GM08714 (cell line): Measurements from ENCODE around the gene ELMO1.

Experiments
- H3K4me3 ChIP-seq: fragments of 200-500 bp; sonication (Bioruptor generic); 2 replicates; pipeline ENCODE4 v1.5.1; 2014; ENCODE audit warnings: mild to moderate bottlenecking, low read length, inconsistent platforms
- ZNF274 ChIP-seq: IDR thresholded peaks from 2 replicates; pipeline ENCODE4 v1.6.1; 2012; ENCODE audit warnings: mild to moderate bottlenecking, low read depth, low read length

ELMO1 gene

DNA sequence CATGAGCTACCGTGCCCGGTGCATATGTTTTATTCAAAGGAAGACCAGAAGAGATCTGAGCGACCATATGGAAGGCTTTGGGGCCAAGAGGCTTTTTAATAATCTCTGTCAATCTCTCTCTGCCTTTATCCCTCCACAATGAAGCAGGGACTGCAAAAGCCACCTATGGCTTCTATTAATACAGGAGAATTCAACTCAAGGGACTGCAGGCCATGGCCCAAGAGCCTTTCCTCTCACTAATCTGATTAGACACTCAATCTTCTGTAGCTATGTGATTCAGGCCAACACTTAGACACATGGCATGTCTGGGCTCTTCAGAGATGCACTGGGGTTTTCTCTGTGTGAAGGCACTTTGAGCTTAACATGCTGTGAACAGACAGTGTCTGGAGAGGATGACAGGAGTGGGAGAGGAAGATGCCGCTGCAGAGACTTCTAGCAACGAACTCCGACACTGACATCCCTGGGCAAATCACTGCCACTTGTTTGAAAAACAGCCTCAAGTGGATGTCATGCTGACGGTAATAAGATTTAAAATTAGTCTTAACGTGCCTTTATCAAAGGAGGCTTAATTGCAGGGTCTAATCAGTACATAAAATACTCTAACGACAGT, 609.9 kb downstream of the ELMO1 start:
- H3K4me3 ChIP-seq, result no peak overlapping the region
- TF ChIP-seq ZNF274, result no peak

DNA sequence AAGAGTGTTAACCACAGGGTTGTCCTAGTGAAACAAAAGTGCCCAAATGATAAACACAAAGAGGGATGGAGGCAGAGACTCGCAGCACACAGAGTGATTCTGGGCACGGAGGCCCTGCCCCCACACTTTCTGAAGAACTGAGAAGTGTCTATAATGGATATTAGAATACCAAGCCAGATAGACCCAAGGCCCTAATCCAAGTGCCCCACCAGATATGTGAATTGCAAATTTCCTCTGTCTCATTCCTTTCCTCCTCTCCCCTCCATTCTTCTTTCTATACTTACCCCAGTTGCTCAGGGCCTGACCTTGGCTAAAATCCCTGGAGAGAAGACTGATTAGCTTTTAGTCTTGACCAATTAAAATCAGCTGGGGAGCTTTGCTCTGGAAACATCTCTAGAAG, 617.6 kb downstream of the ELMO1 start:
- no peak for TF ChIP-seq ZNF274
- H3K4me3 ChIP-seq, result no peak overlapping the region

GRCh38 chr7:36827726-36828703, 620.6 kb downstream of the ELMO1 start:
- TF ChIP-seq ZNF274, result no peak
- H3K4me3 ChIP-seq, result no peak overlapping the region

DNA sequence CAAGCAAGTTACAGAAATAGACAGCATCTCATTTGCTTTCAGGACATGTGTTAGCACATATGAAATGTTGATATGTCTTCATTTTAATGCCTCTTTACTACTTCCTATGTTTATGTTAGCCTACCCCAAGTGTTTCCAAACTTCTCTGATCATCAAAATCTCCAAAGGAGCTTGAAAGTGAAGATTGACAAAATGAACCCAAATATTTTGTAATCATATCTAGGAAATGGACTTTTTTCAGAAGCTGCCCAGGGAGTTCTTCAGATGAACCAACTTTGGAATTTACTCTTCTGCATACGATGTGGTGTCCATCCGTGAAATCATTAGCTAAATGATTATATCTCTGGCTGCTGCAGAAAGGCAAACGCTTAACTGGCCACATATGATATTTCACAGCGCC, 623.2 kb downstream of the ELMO1 start:
- no peak overlapping the region for H3K4me3 ChIP-seq
- no peak for TF ChIP-seq ZNF274

GRCh38 chr7:36823353-36823752, 625.3 kb downstream of the ELMO1 start:
- TF ChIP-seq ZNF274, result no peak

DNA sequence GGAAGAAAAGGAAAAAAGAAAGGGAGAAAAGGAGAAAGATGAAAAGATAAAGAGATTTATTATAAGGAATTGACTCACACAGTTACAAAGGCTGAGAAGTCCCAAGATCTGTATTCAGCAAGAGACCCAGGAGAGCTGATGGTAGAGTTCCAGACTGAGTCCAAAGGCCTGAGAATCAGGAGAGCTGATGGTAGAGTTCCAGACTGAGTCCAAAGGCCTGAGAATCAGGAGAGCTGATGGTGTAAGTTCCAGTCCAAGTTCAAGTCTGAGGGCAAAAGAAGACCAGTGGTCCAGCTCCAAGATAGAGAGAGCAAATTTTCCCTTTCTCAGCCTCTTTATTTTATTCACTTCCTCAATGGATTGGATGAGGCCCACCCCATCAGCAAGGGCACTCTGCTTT, 627.0 kb downstream of the ELMO1 start:
- no peak for TF ChIP-seq ZNF274

More at GRCh38 chr7:36823353-36823752, 625.3 kb downstream of the ELMO1 start:
- H3K4me3 ChIP-seq, result no peak overlapping the region

GRCh38 chr7:36820527-36821170, 628.0 kb downstream of the ELMO1 start:
- no peak for TF ChIP-seq ZNF274
- H3K4me3 ChIP-seq, result no peak overlapping the region

More for the DNA sequence above, 627.0 kb downstream of the ELMO1 start:
- no peak overlapping the region for H3K4me3 ChIP-seq

- TF ChIP-seq ZNF274, result no peak
- H3K4me3 ChIP-seq, result no peak overlapping the region
Measured at GRCh38 chr7:36819639-36820038, 629.0 kb downstream of the ELMO1 start.

GRCh38 chr7:36814311-36814710, 634.4 kb downstream of the ELMO1 start:
- H3K4me3 ChIP-seq, result no peak overlapping the region
- no peak for TF ChIP-seq ZNF274

DNA sequence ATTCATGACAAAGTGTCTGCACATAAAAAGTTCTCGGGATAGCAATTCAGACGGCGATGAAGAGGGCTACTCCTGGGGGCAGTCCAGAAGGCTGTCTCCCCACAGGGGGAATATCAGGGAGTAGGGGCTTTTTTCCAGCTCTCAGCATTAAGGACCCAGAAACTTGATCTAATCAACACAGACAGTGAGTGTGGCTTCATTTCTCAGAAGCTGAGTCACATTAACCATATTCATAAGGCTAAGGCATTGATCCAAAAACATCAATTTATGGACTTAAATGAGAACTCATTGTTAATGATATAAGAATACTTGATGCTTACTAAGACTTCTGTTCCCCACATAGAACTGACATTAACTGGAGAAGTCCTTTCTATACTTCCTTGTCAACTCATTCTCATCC, 636.9 kb downstream of the ELMO1 start:
- TF ChIP-seq ZNF274, result no peak
- H3K4me3 ChIP-seq, result no peak overlapping the region

DNA sequence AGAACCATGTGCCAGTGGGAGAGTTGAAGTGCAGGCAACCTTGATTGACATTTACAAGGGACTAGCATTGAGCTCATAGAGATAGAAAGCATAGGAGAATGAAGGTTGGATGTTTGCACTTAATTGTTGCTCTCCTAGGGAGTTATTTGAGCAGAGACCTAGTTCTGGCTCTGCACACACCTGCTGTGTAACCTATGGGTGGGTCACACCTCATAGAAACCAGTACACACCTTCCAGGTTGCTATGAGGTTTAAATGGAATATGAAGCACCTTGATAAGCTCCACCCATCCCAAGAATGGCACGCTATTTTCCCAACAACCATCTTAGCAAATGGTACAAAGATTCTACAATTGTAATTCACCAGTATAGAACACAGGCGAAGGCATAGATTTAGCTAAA, 638.2 kb downstream of the ELMO1 start:
- TF ChIP-seq ZNF274, result no peak
- no peak overlapping the region for H3K4me3 ChIP-seq

DNA sequence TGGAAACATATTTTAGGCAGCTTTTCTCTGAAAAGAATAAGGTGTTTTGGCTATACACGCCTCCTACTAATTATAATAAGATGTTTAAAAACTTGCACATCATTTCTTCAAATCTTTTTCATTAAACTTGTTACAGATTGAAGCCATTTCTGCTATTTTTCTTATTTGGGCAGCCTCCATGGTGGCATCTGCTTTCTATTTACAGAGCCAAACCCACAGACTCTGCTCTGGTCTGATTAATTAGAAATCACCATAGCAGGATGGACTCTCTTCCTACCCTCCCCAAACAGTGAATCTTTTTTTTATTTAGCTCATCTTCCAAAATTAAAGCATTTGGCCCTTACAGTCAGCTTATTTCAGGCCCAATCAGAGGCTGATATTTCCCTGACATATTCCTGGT, 638.6 kb downstream of the ELMO1 start:
- no peak overlapping the region for H3K4me3 ChIP-seq
- no peak for TF ChIP-seq ZNF274

GRCh38 chr7:36809510-36809909, 639.2 kb downstream of the ELMO1 start:
- no peak overlapping the region for H3K4me3 ChIP-seq
- no peak for TF ChIP-seq ZNF274

- TF ChIP-seq ZNF274, result no peak
- no peak overlapping the region for H3K4me3 ChIP-seq
Measured at GRCh38 chr7:36809086-36809485, 639.6 kb downstream of the ELMO1 start.

DNA sequence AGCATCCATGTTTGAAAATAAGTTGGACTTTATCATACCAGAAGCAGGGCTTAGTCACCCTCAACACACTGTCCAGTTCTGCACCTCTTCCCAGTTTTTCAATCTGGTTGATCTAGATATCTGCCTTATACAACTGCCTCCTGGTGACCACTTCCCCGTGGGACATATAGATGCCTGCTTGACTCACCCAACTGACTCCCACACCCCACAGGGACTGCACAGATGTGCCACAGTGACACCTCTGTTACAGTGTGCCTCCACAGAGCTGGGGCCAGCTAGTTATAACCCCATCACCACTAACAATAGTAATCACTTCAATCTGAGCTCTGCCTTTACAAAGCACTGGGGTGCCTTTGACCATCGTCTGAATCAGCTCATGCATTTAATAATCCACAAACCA, 641.8 kb downstream of the ELMO1 start:
- no peak for TF ChIP-seq ZNF274
- H3K4me3 ChIP-seq, result no peak overlapping the region
